Spleen (tissue), 3 donors: ENCODE measurements around the gene HOXB7.

Source experiments
- POLR2A ChIP-seq, 3 donors: fragments of 450-650 bp; IDR thresholded peaks; one replicate each; pipeline ENCODE4 v1.5.1; 2017; ENCODE audit warnings: antibody characterized with exemption in 3 of 3, mild to moderate bottlenecking in 1 of 3
- POLR2AphosphoS5 ChIP-seq, 3 donors: sonication (generic); formaldehyde crosslinking; IDR thresholded peaks; one replicate each; pipeline ENCODE4 v1.5.1; 2017; ENCODE audit warnings: antibody characterized with exemption in 3 of 3

- TF ChIP-seq POLR2AphosphoS5 (IDR thresholded peaks at IDR 0.05) (no peak), POLR2A (IDR thresholded peaks at IDR 0.05) (no peak)
These were observed 52.6 kb downstream of the HOXB7 start for GRCh38 chr17:48558057-48558830.
